LNCaP clone FGC (cell line): ENCODE results near the gene PAK4.

ENCODE experiments used
- DNase-seq: peaks from one replicate; pipeline ENCODE4 v3.0.0-alpha.2; 2011; ENCODE audit warnings: low read depth
- H3K4me3 ChIP-seq: 2 replicates; pipeline ENCODE4 v1.5.1; 2011; ENCODE audit warnings: mild to moderate bottlenecking, low read depth, low read length, control low read depth
- CTCF ChIP-seq: IDR thresholded peaks from 2 replicates; pipeline ENCODE4 v1.5.1; 2012; ENCODE audit warnings: mild to moderate bottlenecking; ENCODE audit not compliant: control insufficient read depth, insufficient read depth; ENCODE audit errors: extremely low read depth

PAK4 gene

DNA sequence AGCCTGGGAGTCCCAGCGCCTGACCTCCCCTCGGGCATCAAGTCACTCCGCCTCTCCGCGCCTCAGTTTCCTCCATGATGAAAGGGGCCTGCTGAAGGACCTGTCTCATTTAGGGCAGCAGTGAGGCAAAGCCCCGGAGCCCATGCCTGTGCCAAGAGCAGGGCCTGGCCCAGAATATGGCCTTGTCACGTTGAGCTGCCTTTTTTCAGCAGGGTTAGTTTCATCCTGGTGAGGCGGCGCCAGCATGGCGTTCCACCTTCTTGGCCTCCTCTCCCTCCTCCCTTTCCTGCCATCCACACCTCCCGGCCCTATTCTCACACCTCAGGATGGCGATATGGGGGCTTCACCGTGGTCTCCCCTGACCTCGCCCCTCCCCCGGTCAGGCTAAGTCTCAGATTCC lies 30.2 kb downstream of the PAK4 start:
- H3K4me3 ChIP-seq = peak overlapping the region; percentile 69
- no peak for DNase-seq
- no peak for TF ChIP-seq CTCF

DNA sequence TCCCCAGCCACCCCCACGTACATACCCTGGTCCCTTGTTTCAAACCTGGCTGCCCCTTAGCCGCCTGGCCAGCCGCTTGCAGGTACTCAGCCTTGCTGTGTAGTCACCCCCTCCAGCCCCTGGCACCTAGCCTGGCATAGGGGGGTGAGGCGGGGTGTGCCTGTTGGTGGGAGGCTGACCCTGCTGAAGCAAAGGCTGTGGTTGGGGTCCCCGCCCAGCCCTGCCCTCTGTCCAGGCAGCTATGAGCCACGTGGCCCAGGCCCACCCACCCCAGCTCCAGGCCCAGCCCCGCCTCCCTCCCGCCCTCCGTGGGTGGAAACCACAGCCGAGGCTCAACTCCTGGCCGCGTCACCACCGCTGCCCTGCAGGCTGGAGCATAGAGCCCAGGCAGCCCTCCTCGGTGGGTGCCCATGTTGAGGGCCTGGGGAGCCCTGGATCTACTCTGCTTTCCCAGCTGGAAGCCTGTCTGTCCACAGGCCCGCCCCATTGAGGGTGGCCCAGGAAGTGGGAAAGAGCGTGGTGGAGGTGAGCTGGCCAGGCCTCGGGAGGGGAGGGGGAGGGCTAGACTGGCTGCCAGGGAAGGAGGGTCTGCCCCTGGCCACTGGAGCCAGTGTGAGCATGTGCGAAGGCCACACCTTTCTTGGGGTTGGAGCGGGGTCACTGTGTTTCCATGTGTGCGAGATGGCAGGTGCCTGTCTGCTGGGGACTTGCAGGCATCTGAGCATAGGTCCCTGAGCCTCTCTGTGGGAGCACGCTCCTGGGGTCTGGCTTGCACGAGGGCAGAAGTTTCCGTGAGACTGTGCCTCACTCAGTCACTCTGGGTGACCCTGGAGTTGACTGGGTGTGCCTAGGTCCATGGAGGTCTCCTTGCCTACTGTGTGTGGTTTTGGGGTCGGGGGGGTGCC lies 31.0 kb downstream of the PAK4 start:
- no peak for TF ChIP-seq CTCF
- peak overlapping the region; percentile 69 for H3K4me3 ChIP-seq
- peak; percentile 54 for DNase-seq

- TF ChIP-seq CTCF = no peak
- no peak for DNase-seq
- H3K4me3 ChIP-seq = peak overlapping the region; percentile 69
Observed at GRCh38 chr19:39157275-39157996, 31.9 kb downstream of the PAK4 start.

GRCh38 chr19:39157997-39158389 lies 32.4 kb downstream of the PAK4 start:
- TF ChIP-seq CTCF = no peak
- H3K4me3 ChIP-seq = peak overlapping the region; percentile 69
- DNase-seq = no peak

DNA sequence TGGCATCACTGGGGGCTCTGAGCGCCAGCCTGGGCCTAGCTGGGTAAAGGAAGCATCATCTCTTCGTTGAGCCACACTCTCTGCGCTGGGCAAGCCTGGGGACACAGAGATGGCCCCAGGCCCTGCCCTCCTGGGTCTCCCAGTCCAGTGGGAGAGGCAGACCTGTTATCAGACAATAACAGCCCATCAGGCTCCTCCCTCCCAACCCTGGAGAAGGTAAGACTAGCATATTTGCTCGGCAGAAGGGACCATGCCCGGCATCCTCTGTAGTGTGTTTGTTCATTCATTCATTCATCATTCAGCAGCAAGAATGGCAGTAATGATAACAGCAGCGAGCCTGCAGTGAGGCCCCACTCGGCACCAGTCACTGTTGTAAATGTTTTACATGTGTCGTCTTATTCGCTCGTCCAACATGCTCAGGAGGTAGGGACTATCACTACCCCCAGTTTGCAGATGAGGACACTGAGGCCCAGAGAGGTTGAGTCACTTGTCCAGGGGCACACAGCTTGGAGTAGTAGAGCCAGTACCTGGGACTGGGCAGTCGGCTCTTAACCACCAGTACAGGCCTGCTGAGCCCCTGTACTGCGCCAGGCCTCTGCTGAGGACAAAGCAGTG lies 33.2 kb downstream of the PAK4 start:
- DNase-seq = no peak
- peak overlapping the region; percentile 69 for H3K4me3 ChIP-seq
- no peak for TF ChIP-seq CTCF

DNA sequence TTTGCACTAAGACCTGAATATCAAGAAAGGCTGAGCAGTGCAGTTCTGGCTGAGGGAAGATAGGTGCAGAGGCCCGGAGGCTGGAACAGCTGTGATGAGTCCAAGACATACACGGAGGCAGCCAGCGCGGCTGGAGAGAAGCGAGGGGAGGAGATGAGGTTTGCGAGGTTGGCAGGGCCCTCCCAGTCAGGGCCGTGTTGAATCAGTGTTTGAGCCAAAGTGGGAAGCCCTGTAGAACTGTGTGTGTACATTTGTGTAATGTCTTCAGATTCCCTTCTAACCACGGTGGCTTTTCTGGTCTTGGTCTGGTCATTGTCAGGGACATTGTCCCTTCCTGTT lies 34.9 kb downstream of the PAK4 start:
- H3K4me3 ChIP-seq = peak overlapping the region; percentile 40
- DNase-seq = peak; percentile 98
- TF ChIP-seq CTCF = no peak
